H7 (cell line): ENCODE measurements around the gene RNF151. TPM values are rescaled to one million over a fixed set of nuclear protein-coding genes. Genes with fewer than 3 reads are reported as not detected.

Experiments used
- total RNA-seq: library from RNA; depleted of rRNA; stranded (reverse); fragments of >200 nt; shearing (Covaris generic); gene quantifications from 2 replicates; pipeline ENCODE4 v1.2.3, GENCODE V29; 2014; rRNA removed

Gene RNF151
- total RNA-seq, 1 experiment from 2014 or later: not detected

Other genes starting within 250 kb of the RNF151 start
- gene NME3, start 195.3 kb upstream of the RNF151 start, total RNA-seq: 147 and 179 TPM in 2 replicates
- gene EME2, start 194.0 kb upstream of the RNF151 start, total RNA-seq: 12.7 and 15.3 TPM in 2 replicates
- gene MRPS34, start 193.7 kb upstream of the RNF151 start, total RNA-seq: 304 and 324 TPM in 2 replicates
- 43.3 and 60.4 TPM in 2 replicates for gene SPSB3, start 184.3 kb upstream of the RNF151 start, total RNA-seq
- gene NUBP2, start 183.9 kb upstream of the RNF151 start, total RNA-seq: 138 and 152 TPM in 2 replicates
- gene IGFALS, start 173.2 kb upstream of the RNF151 start, total RNA-seq: not detected in 2 replicates
- 45.6 and 51.8 TPM in 2 replicates for gene HAGH, start 140.0 kb upstream of the RNF151 start, total RNA-seq
- gene FAHD1, start 139.7 kb upstream of the RNF151 start, total RNA-seq: 18.2 and 26.1 TPM in 2 replicates
- 6.4 and 7.9 TPM in 2 replicates for gene MEIOB, start 94.7 kb upstream of the RNF151 start, total RNA-seq
- gene HS3ST6, start 48.4 kb upstream of the RNF151 start, total RNA-seq: not detected in 2 replicates
- gene MSRB1, start 23.7 kb upstream of the RNF151 start, total RNA-seq: 13.2 and 16.1 TPM in 2 replicates
- gene RPL3L, start 12.2 kb upstream of the RNF151 start, total RNA-seq: 0.44 TPM in 1 of 2 replicates, not detected in the other
- 305 and 403 TPM in 2 replicates for gene NDUFB10, start 7.3 kb upstream of the RNF151 start, total RNA-seq
- gene RPS2, start 2.0 kb upstream of the RNF151 start, total RNA-seq: 4,719 and 5,018 TPM in 2 replicates
- 91.7 and 104 TPM in 2 replicates for gene TBL3, start 5.2 kb downstream of the RNF151 start, total RNA-seq
- 1.3 TPM in 1 of 2 replicates, not detected in the other for gene NOXO1, start 14.6 kb downstream of the RNF151 start, total RNA-seq
- 75.1 and 77.8 TPM in 2 replicates for gene GFER, start 17.3 kb downstream of the RNF151 start, total RNA-seq
- gene SYNGR3, start 23.1 kb downstream of the RNF151 start, total RNA-seq: 38.6 and 60.0 TPM in 2 replicates
- 28.4 and 30.8 TPM in 2 replicates for gene ZNF598, start 43.0 kb downstream of the RNF151 start, total RNA-seq
- gene NPW, start 52.9 kb downstream of the RNF151 start, total RNA-seq: 2.0 and 2.3 TPM in 2 replicates
- 14.0 and 17.1 TPM in 2 replicates for gene NHERF2, start 60.0 kb downstream of the RNF151 start, total RNA-seq
- 104 and 108 TPM in 2 replicates for gene NTHL1, start 81.0 kb downstream of the RNF151 start, total RNA-seq
- gene TSC2, start 81.1 kb downstream of the RNF151 start, total RNA-seq: 37.6 and 42.6 TPM in 2 replicates
- 45.6 and 64.4 TPM in 2 replicates for gene PKD1, start 169.0 kb downstream of the RNF151 start, total RNA-seq
- 9.2 and 10.7 TPM in 2 replicates for gene RAB26, start 181.8 kb downstream of the RNF151 start, total RNA-seq
- gene TRAF7, start 188.9 kb downstream of the RNF151 start, total RNA-seq: 147 and 153 TPM in 2 replicates
- 1.5 and 2.0 TPM in 2 replicates for gene CASKIN1, start 229.7 kb downstream of the RNF151 start, total RNA-seq
- 25.4 and 28.6 TPM in 2 replicates for gene MLST8, start 238.6 kb downstream of the RNF151 start, total RNA-seq
- 3.9 and 7.4 TPM in 2 replicates for gene BRICD5, start 244.0 kb downstream of the RNF151 start, total RNA-seq
- 42.5 and 57.4 TPM in 2 replicates for gene PGP, start 248.0 kb downstream of the RNF151 start, total RNA-seq